Ectodermal cell (in vitro differentiated cells): Measurements from ENCODE around the gene METAP2. TPM values are rescaled to one million over a fixed set of nuclear protein-coding genes. Genes with fewer than 3 reads are reported as not detected.
"Not testable (repeated sequence)": the region's sequence is repeated elsewhere in the genome, so short reads cannot be mapped to it uniquely, and the experiment has no call there.

ENCODE experiments used
- H3K27ac ChIP-seq: 2 replicates; pipeline ENCODE4 v1.7.0; 2013; ENCODE audit warnings: mild to moderate bottlenecking, low read depth, low read length; ENCODE audit not compliant: insufficient read depth, poor library complexity, severe bottlenecking
- H3K27me3 ChIP-seq: 2 replicates; pipeline ENCODE4 v1.7.0; 2013; ENCODE audit warnings: mild to moderate bottlenecking, low read length; ENCODE audit not compliant: insufficient read depth, control insufficient read depth, poor library complexity, severe bottlenecking
- H3K36me3 ChIP-seq: one replicate; pipeline ENCODE4 v1.7.0; 2013; ENCODE audit warnings: low read length; ENCODE audit not compliant: control insufficient read depth, insufficient read depth
- H3K4me1 ChIP-seq: one replicate; pipeline ENCODE4 v1.7.0; 2013; ENCODE audit warnings: low read length; ENCODE audit not compliant: control insufficient read depth, insufficient read depth
- H3K4me3 ChIP-seq: 2 replicates; pipeline ENCODE4 v1.7.0; 2013; ENCODE audit warnings: low read depth, low read length, control low read depth; ENCODE audit not compliant: insufficient read depth
- H3K9me3 ChIP-seq: 2 replicates; pipeline ENCODE4 v1.7.0; 2013; ENCODE audit warnings: mild to moderate bottlenecking, low read length, moderate library complexity; ENCODE audit not compliant: control insufficient read depth
- WGBS, 2 experiments: methylation state at CpG; one replicate each; pipeline ENCODE4 v1.1.7; 2013; ENCODE audit warnings: missing lambda C conversion rate in 2 of 2; 5-methylcytosine and 5-hydroxymethylcytosine counted together
- polyA plus RNA-seq, 4 experiments: library from polyadenylated mRNA; stranded (reverse); fragments of 50-300 nt; gene quantifications; one replicate each; pipeline ENCODE4 v1.2.3, GENCODE V29; 2013

The METAP2 gene
- 129 TPM for polyA plus RNA-seq (2013, experiment 1 of 4)
- 131 TPM for polyA plus RNA-seq (2013, experiment 2 of 4)
- 114 TPM for polyA plus RNA-seq (2013, experiment 3 of 4)
- polyA plus RNA-seq (2013, experiment 4 of 4) = 124 TPM

- peak within 1 kb of the TSS; percentile 57 for H3K27ac ChIP-seq
- no peaks in the 10 kb centered on the region for H3K4me1 ChIP-seq
- H3K4me3 ChIP-seq = peak within 1 kb of the TSS; percentile 91
- peaks cover 2% of the 10 kb centered on the region for H3K36me3 ChIP-seq
- no peaks in the 10 kb centered on the region for H3K9me3 ChIP-seq
- 0% methylated on average over 49 of the region's 49 CpGs for WGBS, 2 experiments
- H3K27me3 ChIP-seq = no peaks in the 10 kb centered on the region
Observed at GRCh38 chr12:95473884-95474659, at the start of gene METAP2. TSS of gene METAP2 (plus strand) at chr12:95474152. CDS start at chr12:95474180, 28 bp downstream.

- H3K4me3 ChIP-seq = no peak overlapping the region
- WGBS, 2 experiments = 93 to 94% methylated on average over 8 of the region's 8 CpGs
- no peaks in the 10 kb centered on the region for H3K36me3 ChIP-seq
- H3K9me3 ChIP-seq = no peaks in the 10 kb centered on the region
- no peaks in the 10 kb centered on the region for H3K27me3 ChIP-seq
- H3K27ac ChIP-seq = no peak overlapping the region
- no peaks in the 10 kb centered on the region for H3K4me1 ChIP-seq
Observed at GRCh38 chr12:95424271-95424994, 49.5 kb upstream of the METAP2 start.

- Histone ChIP-seq H3K9me3 (no peaks in the 10 kb centered on the region), H3K27me3 (no peaks in the 10 kb centered on the region), H3K4me3 (no peak overlapping the region), H3K27ac (no peak overlapping the region), H3K4me1 (no peaks in the 10 kb centered on the region), H3K36me3 (no peaks in the 10 kb centered on the region)
- WGBS, 2 experiments = 93 to 94% methylated on average over 8 of the region's 8 CpGs
Observed at GRCh38 chr12:95429172-95429510, 44.8 kb upstream of the METAP2 start.

- no peak overlapping the region for H3K27ac ChIP-seq
- H3K36me3 ChIP-seq = no peaks in the 10 kb centered on the region
- 97 to 99% methylated on average over 3 to 4 of the region's 4 CpGs for WGBS, 2 experiments
- H3K9me3 ChIP-seq = no peaks in the 10 kb centered on the region
- H3K4me3 ChIP-seq = no peak overlapping the region
- no peaks in the 10 kb centered on the region for H3K27me3 ChIP-seq
- H3K4me1 ChIP-seq = no peaks in the 10 kb centered on the region
Observed at GRCh38 chr12:95431120-95431519, 42.8 kb upstream of the METAP2 start.

GRCh38 chr12:95435355-95435754, 38.6 kb upstream of the METAP2 start:
- WGBS, 2 experiments = 97 to 100% methylated on average over 1 to 3 of the region's 3 CpGs
- Histone ChIP-seq H3K36me3 (no peaks in the 10 kb centered on the region), H3K27ac (no peak overlapping the region), H3K9me3 (no peaks in the 10 kb centered on the region), H3K27me3 (no peaks in the 10 kb centered on the region), H3K4me3 (no peak overlapping the region), H3K4me1 (no peaks in the 10 kb centered on the region)

- Histone ChIP-seq H3K4me1 (no peaks in the 10 kb centered on the region), H3K4me3 (no peak overlapping the region), H3K36me3 (no peaks in the 10 kb centered on the region), H3K27me3 (no peaks in the 10 kb centered on the region), H3K9me3 (no peaks in the 10 kb centered on the region), H3K27ac (no peak overlapping the region)
- 92 to 98% methylated on average over 2 of the region's 2 CpGs for WGBS, 2 experiments
Observed at GRCh38 chr12:95437565-95437964, 36.4 kb upstream of the METAP2 start.

- Histone ChIP-seq H3K36me3 (no peaks in the 10 kb centered on the region), H3K27me3 (no peaks in the 10 kb centered on the region), H3K27ac (no peak overlapping the region), H3K4me1 (peaks cover 10% of the 10 kb centered on the region), H3K9me3 (no peaks in the 10 kb centered on the region), H3K4me3 (no peak overlapping the region)
- 84 to 87% methylated on average over 9 of the region's 9 CpGs for WGBS, 2 experiments
Observed at GRCh38 chr12:95439461-95440230, 34.3 kb upstream of the METAP2 start.

- Histone ChIP-seq H3K4me3 (no peak overlapping the region), H3K27ac (no peak overlapping the region), H3K36me3 (no peaks in the 10 kb centered on the region), H3K9me3 (no peaks in the 10 kb centered on the region), H3K4me1 (peaks cover 10% of the 10 kb centered on the region), H3K27me3 (no peaks in the 10 kb centered on the region)
- WGBS, 2 experiments = 88 to 94% methylated on average over 3 of the region's 3 CpGs
Observed at GRCh38 chr12:95440401-95440800, 33.6 kb upstream of the METAP2 start.

GRCh38 chr12:95443459-95443858, 30.5 kb upstream of the METAP2 start:
- Histone ChIP-seq H3K4me1 (peaks cover 15% of the 10 kb centered on the region), H3K9me3 (no peaks in the 10 kb centered on the region), H3K27ac (no peak overlapping the region), H3K36me3 (no peaks in the 10 kb centered on the region), H3K27me3 (peaks cover 12% of the 10 kb centered on the region), H3K4me3 (no peak overlapping the region)
- WGBS, 2 experiments = 7 to 29% methylated on average over 2 of the region's 2 CpGs

- H3K36me3 ChIP-seq, H3K9me3 ChIP-seq, H3K4me3 ChIP-seq, H3K27ac ChIP-seq: not testable (repeated sequence)
- Histone ChIP-seq H3K4me1 (peaks cover 15% of the 10 kb centered on the region), H3K27me3 (peaks cover 12% of the 10 kb centered on the region)
- WGBS, 2 experiments = 87 to 88% methylated on average over 4 of the region's 4 CpGs
Observed at GRCh38 chr12:95445099-95445498, 28.9 kb upstream of the METAP2 start.
